SH-SY5Y (cell line): ENCODE results near the gene DOCK2.

ENCODE experiments used
- GATA2 ChIP-seq: IDR thresholded peaks from 2 replicates; pipeline ENCODE4 v1.6.1; 2011; ENCODE audit warnings: mild to moderate bottlenecking, low read depth, low read length
- GATA3 ChIP-seq: IDR thresholded peaks from 2 replicates; pipeline ENCODE4 v1.6.1; 2011; ENCODE audit warnings: low read depth, mild to moderate bottlenecking, low read length, moderate library complexity

DNA sequence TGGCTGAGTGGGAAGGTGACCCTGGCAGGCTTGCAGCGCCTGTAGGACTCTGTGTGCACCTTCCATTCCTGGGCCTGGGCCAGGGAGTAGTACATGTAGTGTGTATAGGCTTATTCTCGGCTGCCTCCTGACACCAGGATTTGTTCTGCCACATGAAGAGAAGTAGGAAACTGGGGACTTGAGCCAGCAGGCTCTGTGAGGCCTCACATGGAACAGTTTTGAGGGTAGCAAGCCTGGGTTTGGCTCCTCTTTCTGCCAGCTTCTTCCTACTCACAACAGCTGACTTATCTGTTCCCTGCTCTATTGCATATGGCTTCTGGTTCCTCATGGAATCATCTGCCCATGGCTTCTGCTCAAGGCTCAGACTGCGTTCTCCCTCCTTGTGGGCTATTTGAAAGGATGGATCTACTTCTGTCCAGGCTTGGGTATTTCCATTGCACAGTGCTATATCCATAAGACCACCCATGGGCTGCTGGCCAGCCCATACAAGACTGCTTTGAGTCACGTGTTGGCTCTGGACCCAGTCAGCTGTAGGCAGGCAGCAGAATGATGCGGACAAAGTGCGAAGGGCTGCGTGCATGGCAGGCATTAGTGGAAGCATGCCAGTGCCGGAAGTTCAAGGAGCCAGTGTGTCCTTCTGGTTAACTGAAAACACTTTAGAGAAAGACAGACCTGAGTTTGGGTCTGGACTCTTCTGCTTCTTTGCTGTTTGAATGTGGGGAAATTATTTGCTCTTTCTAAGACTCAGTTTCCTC lies 354.2 kb downstream of the DOCK2 start:
- TF ChIP-seq GATA2: no peak
- TF ChIP-seq GATA3: no peak
